Liver (tissue), 3 donors: ENCODE results near the gene KIF24.

Experiments
- CTCF ChIP-seq: fragments of 150-350 bp; IDR thresholded peaks from 2 replicates; pipeline ENCODE4 v1.5.1; 2017; ENCODE audit warnings: improper control_type of control experiment, low read depth, low read length; ENCODE audit not compliant: missing input control
- EGR1 ChIP-seq, 2 donors: IDR thresholded peaks; 2 replicates each; pipeline ENCODE4 v1.6.1; 2016 to 2018; ENCODE audit warnings: antibody characterized with exemption in 2 of 2, low read depth in 2 of 2
- JUND ChIP-seq, 2 donors: IDR thresholded peaks; 2 replicates each; pipeline ENCODE4 v1.6.1; 2016; ENCODE audit warnings: antibody characterized with exemption in 2 of 2
- RAD21 ChIP-seq, 2 donors: IDR thresholded peaks; 2 replicates each; pipeline ENCODE4 v1.6.1; 2016; ENCODE audit warnings: antibody characterized with exemption in 2 of 2, mild to moderate bottlenecking in 2 of 2
- SP1 ChIP-seq: IDR thresholded peaks from 2 replicates; pipeline ENCODE4 v1.6.1; 2018; ENCODE audit warnings: antibody characterized with exemption, mild to moderate bottlenecking
- TAF1 ChIP-seq: conservative IDR thresholded peaks from 2 replicates; pipeline ENCODE4 v1.6.1; 2016; ENCODE audit warnings: antibody characterized with exemption, mild to moderate bottlenecking
- ZBTB33 ChIP-seq: IDR thresholded peaks from 2 replicates; pipeline ENCODE4 v1.6.1; 2016; ENCODE audit warnings: antibody characterized with exemption
- donor health status: healthy.
- donor health status: healthy.

- TF ChIP-seq EGR1 (IDR thresholded peaks at IDR 0.05; ENCODE audit: low read depth in 2 of 2), result no peak
- TF ChIP-seq CTCF, result no peak
- TF ChIP-seq ZBTB33, result no peak
- TF ChIP-seq TAF1, result no peak
- TF ChIP-seq RAD21 (IDR thresholded peaks at IDR 0.05), result no peak
- TF ChIP-seq JUND (IDR thresholded peaks at IDR 0.05), result no peak
- TF ChIP-seq SP1, result peak; percentile 17
Observed at GRCh38 chr9:34365282-34365681, 36.2 kb upstream of the KIF24 start.
